Stimulated activated CD8-positive, alpha-beta memory T cell treated with anti-CD3 and anti-CD28 coated beads, Interleukin-12 subunit alpha, Interleukin-12 subunit beta, amount 100 ng/mL, for 4 hours (primary cell): Measurements from ENCODE around the gene COL17A1.

ENCODE experiments used
- DNase-seq: peaks from one replicate; pipeline ENCODE4 v3.0.0-alpha.2; 2020; ENCODE audit warnings: low read depth

COL17A1 gene

GRCh38 chr10:104032144-104032775 lies 53.4 kb downstream of the COL17A1 start:
- DNase-seq = no peak

- DNase-seq = no peak
These were observed 54.0 kb downstream of the COL17A1 start for GRCh38 chr10:104031631-104032030.

GRCh38 chr10:104029521-104029860 lies 56.2 kb downstream of the COL17A1 start:
- DNase-seq = no peak

GRCh38 chr10:104028823-104029520 lies 56.7 kb downstream of the COL17A1 start:
- DNase-seq = no peak

GRCh38 chr10:104028146-104028545 lies 57.5 kb downstream of the COL17A1 start:
- DNase-seq = no peak

- no peak for DNase-seq
These were observed 58.9 kb downstream of the COL17A1 start for GRCh38 chr10:104026762-104027161.

GRCh38 chr10:104025524-104025923 lies 60.2 kb downstream of the COL17A1 start:
- DNase-seq = no peak

GRCh38 chr10:104022026-104022425 lies 63.7 kb downstream of the COL17A1 start:
- DNase-seq = no peak

GRCh38 chr10:104021246-104021645 lies 64.4 kb downstream of the COL17A1 start:
- no peak for DNase-seq

- DNase-seq = no peak
These were observed 65.7 kb downstream of the COL17A1 start for GRCh38 chr10:104020020-104020419.

GRCh38 chr10:104018471-104018870 lies 67.2 kb downstream of the COL17A1 start:
- no peak for DNase-seq

GRCh38 chr10:104016661-104017060 lies 69.0 kb downstream of the COL17A1 start:
- no peak for DNase-seq

GRCh38 chr10:104014176-104014575 lies 71.5 kb downstream of the COL17A1 start:
- DNase-seq = no peak

GRCh38 chr10:104013489-104013888 lies 72.2 kb downstream of the COL17A1 start:
- no peak for DNase-seq

- DNase-seq = no peak
These were observed 73.8 kb downstream of the COL17A1 start for GRCh38 chr10:104011904-104012303.

- no peak for DNase-seq
These were observed 80.4 kb downstream of the COL17A1 start for GRCh38 chr10:104005172-104005863.

GRCh38 chr10:104002911-104003310 lies 82.8 kb downstream of the COL17A1 start:
- DNase-seq = no peak

- no peak for DNase-seq
These were observed 86.9 kb downstream of the COL17A1 start for GRCh38 chr10:103998805-103999204.

GRCh38 chr10:103995134-103995533 lies 90.5 kb downstream of the COL17A1 start:
- no peak for DNase-seq

GRCh38 chr10:103991393-103992128 lies 94.1 kb downstream of the COL17A1 start:
- DNase-seq = no peak

GRCh38 chr10:103990531-103990930 lies 95.1 kb downstream of the COL17A1 start:
- no peak for DNase-seq

GRCh38 chr10:103990121-103990520 lies 95.6 kb downstream of the COL17A1 start:
- DNase-seq = no peak

GRCh38 chr10:103986360-103986759 lies 99.3 kb downstream of the COL17A1 start:
- no peak for DNase-seq
